Measurements from ENCODE around the gene ICAM1.

GRCh38 chr19:10254244-10254643 lies 16.7 kb upstream of the ICAM1 start:
- TF ChIP-seq EZH2 (IDR thresholded peaks at IDR 0.05; ENCODE audit: low read depth), result no peak
- TF ChIP-seq CTCF (conservative IDR thresholded peaks at IDR 0.05), result no peak

Measured in PC-9 (cell line).